ENCODE results near the gene EDRF1.

The EDRF1 gene

GRCh38 chr10:125797424-125797823 lies 77.9 kb downstream of the EDRF1 start:
- TF ChIP-seq CTCF (IDR thresholded peaks at IDR 0.05; ENCODE audit: low read depth, low read length), result no peak

GRCh38 chr10:125797994-125798662 lies 78.6 kb downstream of the EDRF1 start:
- no peak for TF ChIP-seq CTCF (IDR thresholded peaks at IDR 0.05; ENCODE audit: low read depth, low read length)
- no peak overlapping the region for H3K4me3 ChIP-seq (replicated peaks in 1 of 2; ENCODE audit: low read depth in 2 of 2, low read length in 2 of 2)
- DNase-seq (ENCODE audit: low read depth in 2 of 2), result no peak

More at GRCh38 chr10:125797424-125797823, 77.9 kb downstream of the EDRF1 start:
- no peak overlapping the region for H3K4me3 ChIP-seq (replicated peaks in 1 of 2; ENCODE audit: low read depth in 2 of 2, low read length in 2 of 2)
- DNase-seq (ENCODE audit: low read depth in 2 of 2), result no peak

- no peak overlapping the region for H3K4me3 ChIP-seq (replicated peaks in 1 of 2; ENCODE audit: low read depth in 2 of 2, low read length in 2 of 2)
- no peak for DNase-seq (ENCODE audit: low read depth in 2 of 2)
- TF ChIP-seq CTCF (IDR thresholded peaks at IDR 0.05; ENCODE audit: low read depth, low read length), result no peak
These were observed 80.1 kb downstream of the EDRF1 start for GRCh38 chr10:125799451-125800182.

GRCh38 chr10:125801574-125801973 lies 82.1 kb downstream of the EDRF1 start:
- no peak for DNase-seq (ENCODE audit: low read depth in 2 of 2)
- TF ChIP-seq CTCF (IDR thresholded peaks at IDR 0.05; ENCODE audit: low read depth, low read length), result no peak

GRCh38 chr10:125802131-125802530 lies 82.6 kb downstream of the EDRF1 start:
- DNase-seq (ENCODE audit: low read depth in 2 of 2), result no peak
- no peak overlapping the region for H3K4me3 ChIP-seq (replicated peaks in 1 of 2; ENCODE audit: low read depth in 2 of 2, low read length in 2 of 2)
- TF ChIP-seq CTCF (IDR thresholded peaks at IDR 0.05; ENCODE audit: low read depth, low read length), result no peak

More at GRCh38 chr10:125801574-125801973, 82.1 kb downstream of the EDRF1 start:
- no peak overlapping the region for H3K4me3 ChIP-seq (replicated peaks in 1 of 2; ENCODE audit: low read depth in 2 of 2, low read length in 2 of 2)

- no peak for DNase-seq (ENCODE audit: low read depth in 2 of 2)
- no peak overlapping the region for H3K4me3 ChIP-seq (replicated peaks in 1 of 2; ENCODE audit: low read depth in 2 of 2, low read length in 2 of 2)
- no peak for TF ChIP-seq CTCF (IDR thresholded peaks at IDR 0.05; ENCODE audit: low read depth, low read length)
These were observed 83.2 kb downstream of the EDRF1 start for GRCh38 chr10:125802739-125803138.
